Sigmoid colon (tissue), 7 donors: Measurements from ENCODE around the gene GRB14. TPM values are rescaled to one million over a fixed set of nuclear protein-coding genes. Genes with fewer than 3 reads are reported as not detected.

ENCODE experiments used
- DNase-seq: peaks from one replicate; pipeline ENCODE4 v3.0.0-alpha.2; 2019
- H3K27ac ChIP-seq, 4 donors: fragments of 200-600 bp; sonication (generic); one replicate each; pipeline ENCODE4 v1.5.1; 2016 to 2019; ENCODE audit warnings: mild to moderate bottlenecking in 1 of 4
- H3K27me3 ChIP-seq, 3 donors: fragments of 200-600 bp; sonication (generic); one replicate each; pipeline ENCODE4 v1.5.1; 2019; ENCODE audit warnings: mild to moderate bottlenecking in 1 of 3
- H3K36me3 ChIP-seq, 4 donors: fragments of 200-600 bp; sonication (generic); one replicate each; pipeline ENCODE4 v1.5.1; 2016 to 2019
- H3K4me1 ChIP-seq, 4 donors: fragments of 200-600 bp; sonication (generic); one replicate each; pipeline ENCODE4 v1.5.1; 2017 to 2019
- H3K4me3 ChIP-seq, 4 donors: fragments of 200-600 bp; sonication (generic); one replicate each; pipeline ENCODE4 v1.5.1; 2017 to 2019; ENCODE audit warnings: mild to moderate bottlenecking in 2 of 4, moderate library complexity in 1 of 4
- H3K9me3 ChIP-seq, 4 donors: fragments of 200-600 bp in 3 of 4; sonication (generic) in 3 of 4; one replicate each; pipeline versions ENCODE4 v1.5.1 to v1.6.1; 2013 to 2019
- EP300 ChIP-seq, 4 donors: sonication (generic); formaldehyde crosslinking; IDR thresholded peaks; one replicate each; pipeline ENCODE4 v1.6.1; 2017; ENCODE audit warnings: antibody characterized with exemption in 4 of 4
- POLR2A ChIP-seq, 2 donors: fragments of 450-650 bp; IDR thresholded peaks; one replicate each; pipeline ENCODE4 v1.6.1; 2016; ENCODE audit warnings: antibody characterized with exemption in 2 of 2, mild to moderate bottlenecking in 2 of 2, moderate library complexity in 2 of 2
- POLR2AphosphoS5 ChIP-seq, 4 donors: sonication (generic); formaldehyde crosslinking; IDR thresholded peaks; one replicate each; pipeline ENCODE4 v1.6.1; 2017; ENCODE audit warnings: antibody characterized with exemption in 4 of 4
- WGBS, 2 donors: extraction: QIAGEN DNeasy Blood & Tissue Kit; methylation state at CpG; one replicate each; pipeline ENCODE4 v1.1.7; 2013; 5-methylcytosine and 5-hydroxymethylcytosine counted together
- intact Hi-C: fragments of 100-400 bp; cut with DNase I; formaldehyde crosslinking; loops from one replicate; pipeline ENCODE4 v1.15.1; 2023
- polyA plus RNA-seq, 3 donors: library from polyadenylated mRNA; stranded (reverse); fragments of 200-250 nt; gene quantifications; one replicate each; pipeline ENCODE4 v1.2.3, GENCODE V29; 2013
- total RNA-seq, 4 donors: library from RNA; depleted of rRNA; stranded (reverse); fragments of >200 nt; gene quantifications; one replicate each; pipeline ENCODE4 v1.1.0, GENCODE V29; 2016
- TF ChIP-seq, protein P1 (sequence below), 4 experiments: fragments of 450-650 bp in 3 of 4; fragments of 200-600 bp in 1 of 4; IDR thresholded peaks; one replicate each; pipeline ENCODE4 v1.5.1; 2016 to 2019; ENCODE audit warnings: antibody characterized with exemption in 4 of 4, mild to moderate bottlenecking in 3 of 4, moderate library complexity in 2 of 4
- donor health status: healthy with polysubstance abuse.
- donor health status: Bipolar disorder and iron deficiency.
- donor health status: healthy.

GRB14 gene
- total and polyA plus RNA-seq, 7 donors: 0.46 to 19.8 (median 12.5) TPM

DNA sequence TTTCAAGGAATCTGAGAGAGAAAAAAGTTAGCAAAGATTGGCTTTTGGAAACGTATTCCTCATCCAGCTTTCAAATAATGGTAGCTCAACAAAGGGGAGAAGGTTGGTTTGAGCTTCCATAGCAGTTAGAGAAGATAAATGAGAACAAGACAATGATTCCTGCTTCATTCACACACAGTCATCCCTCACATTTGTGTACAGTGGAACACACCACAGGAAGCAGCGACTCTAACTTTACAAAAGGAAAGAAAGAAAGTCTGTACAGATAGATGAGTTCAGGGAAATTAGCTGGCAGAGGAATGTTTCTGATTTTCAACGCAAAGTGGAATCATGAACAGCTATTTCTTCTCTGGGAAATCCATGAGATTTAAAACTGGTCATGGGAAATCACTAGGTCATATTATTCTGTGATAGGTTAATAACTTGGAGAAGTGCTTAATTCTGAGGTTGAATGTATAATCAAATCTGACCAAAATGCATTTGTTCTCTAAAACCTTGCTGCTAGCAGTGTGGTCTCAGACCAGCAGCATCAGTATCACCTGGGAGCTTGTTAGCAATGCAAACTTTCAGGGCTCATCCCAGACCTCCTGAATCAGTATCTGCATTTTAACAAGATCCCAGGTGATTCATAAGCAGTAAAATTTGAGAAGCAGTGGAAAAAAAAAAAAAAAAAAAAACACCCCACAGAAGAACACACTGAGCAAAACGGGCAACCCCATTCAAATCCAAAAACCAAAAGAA is 112.0 kb downstream of the GRB14 start:
- intact Hi-C loops: no loop called here
- H3K9me3 ChIP-seq: no peaks in the 10 kb centered on the region
- H3K36me3 ChIP-seq: no peaks in the 10 kb centered on the region
- 82 to 83% methylated on average over 4 of the region's 4 CpGs for WGBS, 2 donors
- H3K4me1 ChIP-seq: peaks cover 0 to 11% (median 0%) of the 10 kb centered on the region in 4 donors
- no peaks in the 10 kb centered on the region for H3K27me3 ChIP-seq
- no peak for TF ChIP-seq POLR2AphosphoS5 (IDR thresholded peaks at IDR 0.05)
- H3K27ac ChIP-seq: no peak overlapping the region
- no peak overlapping the region for H3K4me3 ChIP-seq
- DNase-seq: no peak

DNA sequence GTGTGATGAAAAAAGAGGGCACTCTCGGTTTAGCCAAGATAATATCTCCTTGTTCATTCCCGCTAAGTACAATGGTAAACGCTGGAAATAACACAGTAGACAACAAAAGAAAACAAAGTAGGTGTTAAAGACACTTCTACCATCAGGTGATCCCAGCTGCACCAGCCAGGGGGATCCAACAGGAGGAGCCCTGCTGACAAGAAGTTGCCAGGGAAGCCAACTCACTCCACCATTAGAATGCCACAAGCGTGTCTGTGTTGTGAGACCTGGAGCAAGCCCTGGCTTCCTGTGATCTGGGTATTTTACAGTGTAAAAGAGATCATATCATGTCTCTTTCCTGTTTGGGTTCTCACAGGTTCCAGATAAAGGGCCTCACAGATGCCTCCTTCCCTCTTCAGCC is 117.0 kb downstream of the GRB14 start:
- TF ChIP-seq, protein P1, sequence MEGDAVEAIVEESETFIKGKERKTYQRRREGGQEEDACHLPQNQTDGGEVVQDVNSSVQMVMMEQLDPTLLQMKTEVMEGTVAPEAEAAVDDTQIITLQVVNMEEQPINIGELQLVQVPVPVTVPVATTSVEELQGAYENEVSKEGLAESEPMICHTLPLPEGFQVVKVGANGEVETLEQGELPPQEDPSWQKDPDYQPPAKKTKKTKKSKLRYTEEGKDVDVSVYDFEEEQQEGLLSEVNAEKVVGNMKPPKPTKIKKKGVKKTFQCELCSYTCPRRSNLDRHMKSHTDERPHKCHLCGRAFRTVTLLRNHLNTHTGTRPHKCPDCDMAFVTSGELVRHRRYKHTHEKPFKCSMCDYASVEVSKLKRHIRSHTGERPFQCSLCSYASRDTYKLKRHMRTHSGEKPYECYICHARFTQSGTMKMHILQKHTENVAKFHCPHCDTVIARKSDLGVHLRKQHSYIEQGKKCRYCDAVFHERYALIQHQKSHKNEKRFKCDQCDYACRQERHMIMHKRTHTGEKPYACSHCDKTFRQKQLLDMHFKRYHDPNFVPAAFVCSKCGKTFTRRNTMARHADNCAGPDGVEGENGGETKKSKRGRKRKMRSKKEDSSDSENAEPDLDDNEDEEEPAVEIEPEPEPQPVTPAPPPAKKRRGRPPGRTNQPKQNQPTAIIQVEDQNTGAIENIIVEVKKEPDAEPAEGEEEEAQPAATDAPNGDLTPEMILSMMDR (IDR thresholded peaks at IDR 0.05): no peak
- TF ChIP-seq POLR2A (IDR thresholded peaks at IDR 0.05) (no peak), EP300 (IDR thresholded peaks at IDR 0.05) (no peak), POLR2AphosphoS5 (IDR thresholded peaks at IDR 0.05) (no peak)
- WGBS, 2 donors: 84 to 89% methylated on average over 4 of the region's 4 CpGs
- no peaks in the 10 kb centered on the region for H3K36me3 ChIP-seq
- H3K27ac ChIP-seq: no peak overlapping the region
- DNase-seq: no peak
- no peaks in the 10 kb centered on the region for H3K27me3 ChIP-seq
- H3K4me3 ChIP-seq: no peak overlapping the region
- H3K4me1 ChIP-seq: no peaks in the 10 kb centered on the region
- no peaks in the 10 kb centered on the region for H3K9me3 ChIP-seq
- intact Hi-C loops: no loop called here

DNA sequence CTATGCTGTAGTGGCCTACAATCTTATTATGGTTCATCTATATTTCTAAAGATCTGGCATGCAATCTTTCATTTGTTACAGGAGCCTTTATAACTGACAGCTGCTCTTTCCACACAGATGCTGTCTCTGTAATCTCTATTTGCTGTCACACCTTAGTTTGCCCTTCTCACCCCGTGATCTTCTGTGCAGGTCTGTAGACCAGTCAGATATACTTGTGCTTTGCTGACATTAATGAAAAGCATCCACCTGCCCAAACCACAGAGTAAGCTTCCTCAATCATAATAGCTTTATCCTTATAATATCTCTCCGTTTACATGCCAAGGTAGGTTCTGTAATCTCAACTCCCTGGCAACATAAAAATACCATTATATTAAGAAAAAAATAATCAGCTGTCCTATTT is 122.4 kb downstream of the GRB14 start:
- H3K4me1 ChIP-seq: no peaks in the 10 kb centered on the region
- H3K4me3 ChIP-seq: no peak overlapping the region
- intact Hi-C loops: no loop called here
- DNase-seq: no peak
- no peaks in the 10 kb centered on the region for H3K27me3 ChIP-seq
- TF ChIP-seq EP300 (IDR thresholded peaks at IDR 0.05) (no peak), POLR2A (IDR thresholded peaks at IDR 0.05) (no peak), POLR2AphosphoS5 (IDR thresholded peaks at IDR 0.05) (no peak)
- TF ChIP-seq, protein P1 (IDR thresholded peaks at IDR 0.05): no peak
- 13 to 60% methylated on average over 2 of the region's 2 CpGs for WGBS, 2 donors
- no peak overlapping the region for H3K27ac ChIP-seq
- no peaks in the 10 kb centered on the region for H3K9me3 ChIP-seq
- H3K36me3 ChIP-seq: no peaks in the 10 kb centered on the region

DNA sequence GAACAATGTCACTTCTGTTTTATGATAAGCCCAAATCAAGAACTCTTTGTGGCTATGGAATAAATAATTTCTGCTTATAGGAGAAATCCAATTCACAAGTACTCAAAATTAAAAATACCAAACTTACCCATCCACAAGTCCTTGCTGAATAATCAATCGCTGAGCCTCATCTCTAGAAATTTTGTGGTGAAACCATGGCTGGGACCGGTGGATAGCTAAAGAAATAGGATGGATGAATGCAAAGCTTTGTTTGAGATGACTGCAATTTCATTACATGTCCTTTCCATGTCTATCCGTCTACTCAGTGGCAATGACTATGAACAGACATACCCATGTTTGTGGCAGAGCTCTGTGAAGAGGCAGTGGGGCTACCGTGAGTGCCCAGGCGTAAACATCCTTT is 124.4 kb downstream of the GRB14 start:
- TF ChIP-seq POLR2AphosphoS5 (IDR thresholded peaks at IDR 0.05) (no peak), EP300 (IDR thresholded peaks at IDR 0.05) (no peak), POLR2A (IDR thresholded peaks at IDR 0.05) (no peak)
- TF ChIP-seq, protein P1 (IDR thresholded peaks at IDR 0.05): no peak
- no peak for DNase-seq
- intact Hi-C loops: no loop called here
- Histone ChIP-seq H3K27ac (no peak overlapping the region), H3K36me3 (no peaks in the 10 kb centered on the region), H3K4me1 (no peaks in the 10 kb centered on the region), H3K9me3 (no peaks in the 10 kb centered on the region), H3K27me3 (no peaks in the 10 kb centered on the region), H3K4me3 (no peak overlapping the region)
- WGBS, 2 donors: 92 to 95% methylated on average over 5 of the region's 5 CpGs

DNA sequence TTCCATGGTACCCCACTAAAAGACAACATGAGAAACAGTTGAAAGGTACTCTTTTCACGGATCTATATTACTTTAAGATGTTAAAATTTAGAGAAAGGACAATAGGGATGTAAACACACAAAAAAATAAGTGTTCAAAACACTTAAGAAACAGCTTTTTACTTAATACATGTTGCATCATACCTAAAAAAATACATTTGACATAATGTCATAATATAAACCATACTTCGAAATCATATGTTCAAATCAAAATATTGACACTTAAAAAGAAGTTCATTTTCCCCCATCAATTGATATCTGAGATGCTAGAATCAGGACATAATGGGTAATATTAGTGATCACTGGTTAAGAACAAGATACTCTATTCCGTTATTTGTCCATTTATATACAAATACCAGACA is 124.9 kb downstream of the GRB14 start:
- H3K27ac ChIP-seq: no peak overlapping the region
- no peak overlapping the region for H3K4me3 ChIP-seq
- no peaks in the 10 kb centered on the region for H3K9me3 ChIP-seq
- 72 to 84% methylated on average over 3 of the region's 3 CpGs for whole genome bisulfite sequencing, 2 donors
- no peaks in the 10 kb centered on the region for H3K27me3 ChIP-seq
- no peaks in the 10 kb centered on the region for H3K36me3 ChIP-seq
- intact Hi-C loops: no loop called here
- no peaks in the 10 kb centered on the region for H3K4me1 ChIP-seq
- DNase-seq: no peak
- TF ChIP-seq POLR2AphosphoS5 (IDR thresholded peaks at IDR 0.05): no peak
- TF ChIP-seq, protein P1 (IDR thresholded peaks at IDR 0.05): no peak
- TF ChIP-seq POLR2A (IDR thresholded peaks at IDR 0.05): no peak
- no peak for TF ChIP-seq EP300 (IDR thresholded peaks at IDR 0.05)
